Stimulated activated CD4-positive, alpha-beta T cell treated with anti-CD3 and anti-CD28 coated beads, Interleukin-1b, Interleukin-23, amount 100 ng/mL, for 24 hours (primary cell): ENCODE data around the gene OR2J1.
"Not testable (repeated sequence)": the region's sequence is repeated elsewhere in the genome, so short reads cannot be mapped to it uniquely, and the experiment has no call there.

Source experiments
- DNase-seq, 4 experiments: peaks; one replicate each; pipeline ENCODE4 v3.0.0-alpha.2; 2020; ENCODE audit warnings: low read depth in 4 of 4, low spot score in 1 of 4

OR2J1 gene

DNA sequence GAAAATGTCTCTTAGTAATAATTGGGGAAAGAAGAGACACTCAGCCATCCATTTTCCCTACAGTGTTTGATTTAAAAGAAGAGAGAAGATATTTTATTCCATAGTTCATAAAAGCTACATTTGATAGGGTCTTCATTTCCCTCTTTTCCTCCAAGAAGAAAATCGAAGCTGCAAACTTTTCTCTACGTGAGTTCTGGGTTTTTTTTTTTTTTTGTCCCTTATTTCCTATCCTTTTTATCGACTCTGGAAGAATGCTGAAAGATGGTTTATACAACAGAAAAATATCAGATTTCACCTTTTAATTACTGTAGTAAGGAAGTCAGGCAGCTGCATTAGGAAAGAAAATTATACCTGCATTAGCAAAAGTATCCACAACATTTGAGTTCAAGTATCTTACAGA is at the start of gene OR2J1:
Gene OR2J1 (plus strand): TSS at position 301 of the 400 bp plus-strand sequence. CDS start 1,453 bp downstream, outside the sequence.
- no peak for DNase-seq

DNA sequence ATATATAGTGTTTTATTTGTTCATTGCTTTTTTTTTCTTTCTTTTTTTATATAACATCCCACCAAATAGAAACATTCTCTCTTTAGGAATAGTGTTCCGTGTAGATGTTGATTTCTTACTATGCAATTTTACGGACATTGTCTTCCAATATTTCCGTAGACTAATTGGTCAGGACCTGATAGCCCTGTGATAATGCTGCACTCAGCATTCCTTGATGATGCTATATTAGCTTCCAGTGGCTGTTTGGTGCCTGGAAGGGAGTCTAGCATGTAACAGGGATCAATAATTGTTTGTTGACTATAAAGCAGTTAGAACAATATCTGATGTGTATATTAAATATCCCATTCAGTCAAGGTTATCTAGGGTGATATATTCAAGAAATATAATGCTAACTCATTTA is 47.6 kb upstream of the OR2J1 start:
- DNase-seq = no peak

DNA sequence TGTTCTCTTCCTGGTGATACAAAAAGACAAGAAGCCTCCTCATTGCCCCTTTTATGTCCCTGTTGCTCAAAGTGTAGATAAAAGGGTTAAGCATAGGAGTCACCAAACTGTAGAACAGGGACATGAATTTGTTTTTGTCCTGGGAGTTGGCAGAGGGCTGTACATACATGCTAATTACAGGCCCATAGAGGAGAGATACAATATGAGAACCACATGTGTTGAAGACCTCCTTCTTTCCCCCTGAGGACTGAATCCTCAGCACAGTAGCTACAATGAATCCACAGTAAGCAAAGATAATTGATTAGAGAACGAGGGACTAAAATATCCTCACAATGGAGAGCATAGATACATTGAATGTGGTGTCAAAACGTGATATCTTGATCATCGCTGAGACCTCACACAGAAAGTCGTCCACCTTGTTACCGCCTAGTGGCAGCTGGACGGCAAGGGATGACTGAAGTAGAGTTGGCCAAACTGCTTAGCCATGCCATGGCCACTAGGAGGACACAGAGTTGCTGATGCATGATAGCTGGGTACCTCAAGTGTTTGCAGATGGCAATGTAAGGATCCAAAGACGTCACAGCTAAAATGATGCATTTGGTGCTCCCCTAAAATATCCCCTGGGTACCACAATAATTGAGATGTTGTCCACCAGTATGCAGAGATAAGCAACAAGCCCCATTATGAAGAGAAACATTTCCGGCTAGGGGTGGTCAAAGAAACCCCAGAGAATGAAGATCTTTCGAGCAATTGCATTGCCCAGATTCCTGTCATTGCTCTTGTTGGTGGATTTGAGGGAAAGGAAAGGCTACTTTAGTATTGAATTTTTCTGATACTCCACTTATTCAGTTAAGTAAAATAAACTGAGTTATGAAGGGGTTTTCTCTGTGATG is 27.2 kb upstream of the OR2J1 start:
- DNase-seq = no peak

DNA sequence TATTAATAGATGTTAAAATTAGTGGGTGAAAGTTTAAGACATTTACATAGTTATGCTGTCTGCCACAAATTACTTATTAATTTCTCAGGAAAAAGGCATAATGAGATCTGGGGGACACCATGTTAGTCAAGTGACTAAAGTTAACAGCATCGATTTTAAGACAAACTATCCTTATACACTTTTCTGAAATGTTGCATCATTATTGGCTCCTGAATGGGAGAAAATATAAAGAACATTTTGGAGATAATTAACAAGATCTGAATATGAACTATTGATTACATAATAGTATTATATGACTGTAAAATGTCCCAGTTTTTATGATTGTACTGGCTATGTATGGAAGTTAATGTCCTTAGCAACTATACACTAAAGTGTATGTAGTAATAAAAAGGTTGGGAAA is 20.1 kb upstream of the OR2J1 start:
- DNase-seq = no peak

DNA sequence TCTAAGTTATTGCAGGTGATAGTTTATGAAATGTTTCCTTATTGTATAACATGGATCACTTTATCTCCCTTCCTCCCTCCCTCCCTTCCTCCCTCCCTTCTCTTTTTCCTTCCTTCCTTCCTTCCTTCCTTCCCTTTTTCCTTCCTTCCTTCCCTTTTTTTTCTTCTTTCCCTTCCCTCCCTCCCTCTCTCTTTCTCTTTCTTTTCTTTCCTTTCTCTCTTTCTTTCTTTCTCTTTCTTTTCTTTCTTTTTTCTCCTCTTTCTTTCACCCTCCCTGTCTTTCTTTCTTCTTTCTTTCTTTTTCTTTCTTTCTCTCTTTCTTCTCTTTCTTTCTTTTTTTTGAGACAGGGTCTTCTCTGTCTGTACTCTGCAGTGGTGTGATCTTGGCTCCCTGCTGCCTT is 18.0 kb upstream of the OR2J1 start:
- DNase-seq = no peak

DNA sequence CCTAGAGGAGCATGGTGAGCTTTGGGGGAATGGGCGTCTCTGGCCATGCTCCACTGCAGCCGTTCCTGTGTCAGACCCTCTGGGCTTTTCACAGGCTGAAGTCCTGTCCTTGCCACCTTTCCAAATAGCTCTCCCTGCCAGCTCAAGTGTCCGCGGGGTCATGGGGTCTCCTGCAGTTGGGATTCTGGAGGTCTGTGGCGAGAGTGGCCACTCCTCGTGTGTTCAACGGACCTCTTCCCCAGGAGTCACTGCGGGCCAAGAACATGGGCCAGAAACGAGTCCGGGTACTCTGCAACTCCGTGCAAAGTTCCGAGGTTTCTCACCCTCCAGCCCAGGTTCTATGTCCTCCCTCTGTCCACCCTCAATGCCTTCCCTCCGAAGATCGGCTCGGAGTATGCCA is 16.8 kb upstream of the OR2J1 start:
- no peak for DNase-seq

DNA sequence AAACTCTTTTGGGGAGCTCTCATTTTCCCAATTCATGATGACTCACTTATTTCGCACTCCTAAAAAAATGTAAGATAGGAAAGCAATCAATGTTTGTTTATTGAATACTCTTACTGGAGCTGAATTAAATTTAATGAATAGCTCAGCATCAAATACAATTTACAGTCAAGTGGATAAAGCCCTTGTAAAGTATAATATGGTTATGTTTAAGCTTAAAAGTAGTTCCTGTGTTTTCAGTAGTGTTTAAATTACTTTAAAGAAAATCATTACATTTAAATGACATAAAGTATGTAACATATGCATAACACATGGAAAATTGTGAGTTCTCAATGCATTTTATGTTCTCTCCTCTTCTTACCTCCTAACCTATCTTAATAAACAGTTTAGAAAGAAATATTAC is 12.1 kb upstream of the OR2J1 start, which contains the start of gene OR2B3:
Gene OR2B3 (minus strand): TSS at position 101 of the 400 bp plus-strand sequence. CDS start 65 bp downstream, at position 36.
- no peak for DNase-seq

DNA sequence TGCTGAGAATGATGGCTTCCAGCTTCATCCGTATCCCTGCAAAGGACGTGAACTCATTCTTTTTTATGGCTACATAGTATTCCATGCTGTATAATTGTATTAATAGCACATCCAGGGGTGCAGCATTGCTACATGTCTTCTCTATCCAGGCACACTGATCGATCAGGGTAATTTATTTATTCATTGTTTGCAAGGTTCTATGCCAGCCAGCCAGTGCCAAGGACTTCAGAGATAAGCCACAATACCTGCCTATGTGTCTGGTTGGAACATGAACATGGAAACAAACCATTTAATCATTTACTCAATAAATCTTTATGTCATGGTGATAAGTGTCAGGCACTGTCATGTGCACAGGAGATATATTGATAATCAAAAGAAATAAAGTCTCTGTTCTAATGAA is 6.3 kb upstream of the OR2J1 start:
- no peak for DNase-seq

DNA sequence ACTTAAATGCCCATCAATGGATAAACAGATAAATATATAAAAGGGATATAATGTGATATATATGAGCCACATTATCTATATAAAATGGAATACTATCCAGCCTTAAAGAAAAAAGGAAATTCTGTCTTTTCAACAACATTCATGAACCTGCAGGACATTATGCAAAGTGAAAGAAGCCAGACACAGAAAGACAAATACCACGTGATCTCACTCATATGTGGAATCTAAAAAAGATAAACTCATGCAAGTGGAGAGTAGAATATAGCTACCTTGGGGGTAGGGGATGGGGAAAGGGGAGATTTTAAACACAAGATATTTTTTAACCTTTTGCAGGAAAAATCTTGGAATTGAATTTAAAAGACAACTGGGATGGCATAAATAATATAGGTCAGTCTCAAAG is 1.5 kb upstream of the OR2J1 start:
- DNase-seq = no peak

DNA sequence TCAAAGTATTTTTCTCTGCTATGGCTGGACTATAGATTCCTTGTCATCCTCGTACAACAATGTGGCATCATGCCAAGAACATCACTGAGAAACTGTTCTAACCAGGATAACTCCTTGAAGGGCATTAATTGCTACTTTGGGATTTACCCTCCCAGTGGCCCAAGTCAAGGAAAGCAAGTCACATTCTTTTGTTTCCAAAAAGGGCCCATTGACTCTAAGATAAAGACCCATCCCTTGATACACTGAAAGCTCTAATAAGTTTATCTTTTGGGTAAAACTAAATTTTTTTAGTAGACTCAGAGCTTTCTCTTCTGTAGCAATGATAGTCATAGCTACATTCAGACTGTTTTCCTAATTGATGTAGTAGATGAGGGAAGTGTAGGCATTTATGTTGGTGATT is 8.5 kb downstream of the OR2J1 start, which contains the start of gene OR2J3:
Gene OR2J3 (plus strand): TSS at position 301 of the 400 bp plus-strand sequence. CDS start 3,833 bp downstream, outside the sequence.
- no peak for DNase-seq

DNA sequence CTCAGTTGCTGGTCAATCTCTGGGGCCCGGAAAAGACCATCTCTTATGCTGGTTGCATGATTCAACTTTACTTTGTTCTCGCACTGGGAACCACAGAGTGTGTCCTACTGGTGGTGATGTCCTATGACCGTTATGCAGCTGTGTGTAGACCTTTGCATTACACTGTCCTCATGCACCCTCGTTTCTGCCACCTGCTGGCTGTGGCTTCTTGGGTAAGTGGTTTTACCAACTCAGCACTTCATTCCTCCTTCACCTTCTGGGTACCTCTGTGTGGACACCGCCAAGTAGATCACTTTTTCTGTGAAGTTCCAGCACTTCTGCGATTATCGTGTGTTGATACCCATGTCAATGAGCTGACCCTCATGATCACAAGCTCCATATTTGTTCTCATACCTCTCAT is 12.8 kb downstream of the OR2J1 start:
- no peak for DNase-seq

DNA sequence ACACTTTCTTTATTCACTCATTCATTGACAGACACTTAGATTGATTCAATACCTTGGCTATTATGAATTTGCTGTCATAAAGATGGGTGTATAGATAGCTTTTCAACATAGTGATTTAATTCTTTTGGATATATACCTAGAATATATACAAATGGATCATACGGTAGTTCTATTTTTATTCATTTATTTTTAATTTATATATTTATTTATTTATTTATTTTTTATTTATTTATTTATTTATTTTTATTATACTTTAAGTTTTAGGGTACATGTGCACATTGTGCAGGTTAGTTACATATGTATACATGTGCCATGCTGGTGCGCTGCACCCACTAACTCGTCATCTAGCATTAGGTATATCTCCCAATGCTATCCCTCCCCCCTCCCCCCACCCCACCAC is 15.7 kb downstream of the OR2J1 start:
- not testable (repeated sequence) for DNase-seq

DNA sequence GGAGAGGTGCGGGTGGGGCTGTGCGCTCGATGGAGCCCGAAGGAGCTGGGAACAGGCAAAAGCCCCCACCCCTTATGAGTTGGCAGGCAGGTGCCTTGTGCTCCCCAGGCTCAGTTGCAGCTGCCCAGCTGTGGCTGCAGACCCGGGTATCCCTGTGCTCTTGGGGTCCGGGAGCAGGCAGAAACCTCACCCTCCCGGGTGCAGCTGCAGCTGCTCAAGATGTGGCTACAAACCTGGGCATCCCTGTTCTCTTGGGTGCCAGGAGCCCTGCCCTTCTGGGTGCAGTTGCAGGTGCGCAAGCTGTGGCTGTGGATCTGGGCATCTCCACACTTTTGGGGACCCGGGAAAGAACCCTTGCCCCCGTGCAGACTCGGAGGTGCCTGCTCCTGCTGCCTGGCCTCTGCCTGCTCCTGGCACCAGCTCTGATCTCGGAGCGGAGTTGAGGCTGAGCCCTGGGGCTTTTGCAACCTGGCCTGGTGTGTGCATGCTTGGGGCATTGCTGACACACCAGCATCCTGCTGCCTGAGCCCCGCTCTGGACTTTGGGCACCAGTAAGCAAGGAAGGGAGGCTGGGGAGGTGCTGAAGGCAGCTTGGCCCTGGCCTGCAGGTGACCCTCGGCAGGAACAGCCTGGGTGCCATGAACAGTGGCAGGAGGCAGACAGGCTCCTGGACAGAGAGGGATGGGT is 30.2 kb downstream of the OR2J1 start:
- DNase-seq = no peak

DNA sequence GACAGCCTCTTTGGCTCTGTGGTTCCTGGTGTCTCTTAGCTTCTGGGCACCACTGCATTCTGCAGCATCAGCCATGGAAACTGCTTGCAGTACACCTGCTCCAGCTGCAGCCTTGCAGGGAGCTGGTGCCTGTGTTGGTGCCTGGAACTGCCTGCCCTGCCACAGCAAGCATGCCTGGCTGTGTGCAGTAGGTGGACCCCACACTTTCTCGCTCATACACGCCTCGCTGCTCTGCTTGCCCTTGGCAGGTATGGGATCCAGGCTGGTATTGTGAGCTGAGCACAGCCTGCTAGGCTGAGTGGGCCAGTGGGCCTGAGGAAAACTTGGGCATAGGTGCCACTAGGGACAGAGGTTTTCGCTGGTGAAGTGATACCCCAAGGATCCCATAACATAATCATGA is 31.4 kb downstream of the OR2J1 start:
- DNase-seq = no peak

DNA sequence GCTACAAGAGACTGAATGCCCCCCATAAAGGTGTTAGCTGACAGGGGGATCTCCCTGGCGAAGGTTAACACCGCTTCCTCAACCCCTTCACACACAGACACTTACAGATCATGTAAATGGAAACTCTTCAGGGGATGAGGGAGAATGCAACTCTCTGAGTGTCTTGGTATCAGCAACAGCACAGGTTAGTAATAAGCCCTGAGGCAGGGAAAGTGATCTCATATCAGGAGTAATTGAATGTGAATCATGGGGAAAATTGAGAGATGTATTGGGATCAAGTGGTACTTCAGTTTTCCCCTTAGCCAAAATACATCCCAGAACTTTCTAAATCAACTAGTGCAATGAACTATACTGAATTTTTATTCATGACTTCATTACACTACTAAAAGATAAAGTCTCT is 32.4 kb downstream of the OR2J1 start:
- DNase-seq = no peak

DNA sequence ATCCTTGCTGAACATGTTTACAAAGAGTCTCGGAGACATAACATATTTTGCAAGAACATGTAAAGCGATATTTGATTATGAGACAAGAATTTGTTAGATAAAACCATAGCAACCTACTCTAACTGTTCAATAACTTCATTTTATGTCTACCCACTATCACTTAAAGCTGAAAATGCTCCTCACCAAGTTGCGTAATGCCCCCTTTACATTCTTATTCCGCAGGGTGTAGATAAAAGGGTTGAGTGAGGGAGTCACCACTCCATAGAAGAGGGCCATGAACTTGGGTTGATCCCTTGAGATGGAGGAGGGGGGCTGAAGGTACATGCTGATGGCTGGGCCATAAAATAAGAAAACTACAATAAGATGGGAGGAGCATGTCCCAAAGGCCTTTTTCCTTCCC is 38.4 kb downstream of the OR2J1 start:
- no peak for DNase-seq

DNA sequence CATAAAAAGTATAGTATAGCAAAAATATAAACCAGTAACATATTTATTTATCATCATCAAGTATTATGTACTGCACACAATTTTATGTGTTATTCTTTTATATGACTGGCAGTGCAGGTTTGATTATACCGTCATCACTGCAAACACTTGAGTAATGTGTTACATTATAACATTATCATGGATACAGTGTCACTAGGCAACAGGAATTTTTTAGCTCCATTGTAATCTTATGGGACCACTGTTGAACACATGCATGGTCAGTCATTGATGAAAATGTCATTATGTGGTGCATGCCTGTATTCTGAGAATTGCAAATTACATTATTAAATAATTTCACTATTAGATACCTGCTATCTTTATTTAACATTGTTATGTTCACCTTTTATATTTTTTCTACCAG is 42.3 kb downstream of the OR2J1 start:
- no peak for DNase-seq

DNA sequence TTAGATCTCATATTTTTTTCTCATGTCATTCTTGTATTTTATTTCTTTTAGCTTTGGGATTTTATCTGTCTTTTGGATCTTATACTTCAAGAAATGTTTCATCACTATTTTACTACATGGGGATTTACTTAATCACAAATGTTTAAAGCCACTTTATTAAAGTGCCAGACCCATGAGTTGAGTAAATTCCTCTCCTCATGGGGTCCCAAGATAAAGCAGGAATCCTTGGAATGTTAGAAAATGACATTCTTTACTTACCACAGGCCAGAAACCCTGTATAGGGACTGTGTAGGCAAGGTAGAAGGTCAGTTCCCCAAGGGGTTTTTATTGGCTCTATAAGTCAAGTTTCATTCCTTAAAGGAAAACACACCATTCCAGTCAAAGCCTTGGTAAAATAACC is 43.0 kb downstream of the OR2J1 start:
- DNase-seq = no peak

DNA sequence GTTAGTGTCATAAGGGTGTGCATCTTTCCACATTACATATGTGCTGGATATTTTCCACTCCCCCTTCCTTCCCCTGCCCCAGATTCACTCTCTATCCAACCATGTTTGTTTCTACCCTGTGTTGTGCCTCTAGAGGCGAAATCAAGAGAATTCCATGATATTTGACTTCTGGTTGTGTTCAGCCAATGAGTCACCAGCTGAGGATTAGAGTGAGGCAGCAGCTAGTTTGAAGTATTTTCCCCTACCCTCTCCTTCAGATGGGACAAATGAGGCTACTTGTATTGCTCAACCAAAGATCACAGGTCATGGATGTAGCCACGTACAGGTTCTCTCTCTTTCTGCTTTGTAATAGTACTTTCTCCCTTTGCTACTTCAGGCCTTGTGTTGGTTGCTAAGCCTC is 46.9 kb downstream of the OR2J1 start:
- DNase-seq = no peak

DNA sequence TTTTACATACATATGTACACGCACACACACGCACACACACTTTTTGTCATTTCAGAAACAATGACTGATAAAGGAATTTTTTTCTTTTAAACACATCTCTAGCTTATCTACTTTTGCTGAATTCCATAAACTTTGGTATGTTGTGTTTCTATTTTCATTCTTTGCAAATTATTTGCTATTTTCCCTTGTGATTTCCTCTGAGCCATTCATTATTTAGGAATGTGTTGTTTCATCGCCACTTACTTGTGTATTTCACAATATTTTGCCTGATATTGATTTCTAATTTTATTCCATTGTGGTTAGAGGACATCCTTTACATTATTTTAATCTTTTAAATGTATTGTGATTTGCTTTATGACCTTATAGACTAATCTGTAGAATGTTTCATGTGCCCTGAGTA is 47.8 kb downstream of the OR2J1 start:
- DNase-seq = no peak

DNA sequence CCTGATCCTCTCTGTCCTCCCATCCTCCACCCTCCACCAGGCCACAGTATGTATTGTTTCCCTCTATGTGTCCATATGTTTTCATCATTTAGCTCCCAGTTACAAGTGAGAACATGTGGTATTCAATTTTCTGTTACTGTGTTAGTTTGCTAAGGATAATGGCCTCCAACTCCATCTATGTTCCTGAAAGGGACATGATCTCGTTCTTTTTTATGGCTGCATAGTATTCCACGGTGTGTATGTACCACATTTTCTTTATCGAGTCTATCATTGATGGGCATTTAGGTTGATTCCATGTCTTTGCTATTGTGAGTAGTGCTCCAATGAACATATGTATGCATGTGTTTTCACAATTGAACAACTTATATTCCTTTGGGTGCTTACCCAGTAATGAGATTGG is 50.2 kb downstream of the OR2J1 start:
- DNase-seq = not testable (repeated sequence)
